ENCODE measurements around the gene TAF11L11.
"Not testable (repeated sequence)": the region's sequence is repeated elsewhere in the genome, so short reads cannot be mapped to it uniquely, and the experiment has no call there.

TAF11L11 gene

GRCh38 chr5:17603880-17604279 lies at the start of gene TAF11L11:
Gene TAF11L11 (plus strand): TSS chr5:17604183.
- DNase-seq, result not testable (repeated sequence)

- not testable (repeated sequence) for DNase-seq
Measured at GRCh38 chr5:17585658-17586057, 18.3 kb upstream of the TAF11L11 start, which contains the start of gene TAF11L7. Gene TAF11L7 (minus strand): TSS chr5:17585758.

- DNase-seq, result not testable (repeated sequence)
Measured at GRCh38 chr5:17590860-17591259, 13.1 kb upstream of the TAF11L11 start, which contains the start of gene TAF11L8. Gene TAF11L8 (minus strand): TSS chr5:17590960.

GRCh38 chr5:17594255-17594654 lies 9.7 kb upstream of the TAF11L11 start, which contains the start of gene TAF11L9:
Gene TAF11L9 (minus strand): TSS chr5:17594394.
- not testable (repeated sequence) for DNase-seq

GRCh38 chr5:17597728-17598127 lies 6.3 kb upstream of the TAF11L11 start, which contains the start of gene TAF11L10:
Gene TAF11L10 (minus strand): TSS chr5:17597828.
- not testable (repeated sequence) for DNase-seq

GRCh38 chr5:17604951-17605350 lies 968 bp downstream of the TAF11L11 start:
- no peak for DNase-seq

GRCh38 chr5:17607461-17607860 lies 3.5 kb downstream of the TAF11L11 start:
- not testable (repeated sequence) for DNase-seq

GRCh38 chr5:17610092-17610491 lies 6.1 kb downstream of the TAF11L11 start, which contains the start of gene TAF11L12:
Gene TAF11L12 (plus strand): TSS chr5:17610392.
- DNase-seq, result not testable (repeated sequence)

- no peak for DNase-seq
Measured at GRCh38 chr5:17614872-17615605, 11.1 kb downstream of the TAF11L11 start.

GRCh38 chr5:17619354-17619753 lies 15.4 kb downstream of the TAF11L11 start:
- DNase-seq, result no peak

GRCh38 chr5:17620627-17621026 lies 16.6 kb downstream of the TAF11L11 start:
- no peak for DNase-seq

GRCh38 chr5:17625686-17626085 lies 21.7 kb downstream of the TAF11L11 start:
- no peak for DNase-seq

GRCh38 chr5:17631788-17632187 lies 27.8 kb downstream of the TAF11L11 start, which contains the start of gene TAF11L13:
Gene TAF11L13 (plus strand): TSS chr5:17632088.
- DNase-seq, result not testable (repeated sequence)

- DNase-seq, result no peak
Measured at GRCh38 chr5:17634160-17634559, 30.2 kb downstream of the TAF11L11 start, which contains the start of gene TAF11L14. Gene TAF11L14 (plus strand): TSS chr5:17634460.

- DNase-seq, result not testable (repeated sequence)
Measured at GRCh38 chr5:17649232-17649631, 45.2 kb downstream of the TAF11L11 start.

GRCh38 chr5:17655201-17655759 lies 51.3 kb downstream of the TAF11L11 start:
- not testable (repeated sequence) for DNase-seq
